HepG2 (cell line): ENCODE results near the gene HES2. TPM values are rescaled to one million over a fixed set of nuclear protein-coding genes. Genes with fewer than 3 reads are reported as not detected.

Source experiments
- ATAC-seq: fragments of 200-7000 bp; cut with Tn5 transposase; 3 replicates; pipeline ENCODE4 v1.9.1; 2020; ENCODE audit warnings: mild to moderate bottlenecking, moderate library complexity
- BruUV-seq: library from RNA; stranded (reverse); fragments of 400-500 nt; replicated peaks from 2 replicates; lab custom pipeline; 2021; lab: Mats Ljungman, UMichigan
- CTCF ChIA-PET: fragments of 300-600 bp; formaldehyde crosslinking; extraction: SDS; loops from one replicate; lab custom pipeline; 2021; ENCODE audit warnings: low total read pairs, inconsistent platforms, low intra/inter-chr PET ratio; lab: Yijun Ruan, JAX
- POLR2A ChIA-PET: fragments of 350-600 bp; sonication (Branson Sonifier 250); formaldehyde crosslinking; loops from one replicate; lab custom pipeline; 2020; ENCODE audit warnings: antibody characterized with exemption, inconsistent platforms; lab: Yijun Ruan, JAX
- DNase-seq: peaks from one replicate; pipeline ENCODE4 v3.0.0-alpha.2; 2015; ENCODE audit warnings: low spot score
- FAIRE-seq: peaks from 3 replicates; lab custom pipeline; 2011; peaks lifted over from hg19 to GRCh38; lab: Jason Lieb, UNC
- H2AFZ ChIP-seq: one replicate; pipeline ENCODE4 v1.6.1; 2011; ENCODE audit warnings: low read length, inconsistent platforms
- H3K27ac ChIP-seq: fragments of 300-600 bp; 3 replicates; pipeline ENCODE4 v1.8.0; 2011; ENCODE audit warnings: mixed run types, mild to moderate bottlenecking, mixed read lengths, low read length, inconsistent platforms; ENCODE audit not compliant: insufficient read depth; ENCODE audit errors: extremely low read length
- H3K27me3 ChIP-seq, 2 experiments: fragments of 200-600 bp in 1 of 2; 2 replicates in 1 of 2; 3 replicates in 1 of 2; pipeline versions ENCODE4 v1.6.0 to v1.8.0; 2011; ENCODE audit warnings: low read length in 2 of 2, mild to moderate bottlenecking in 2 of 2, moderate library complexity in 2 of 2, inconsistent platforms in 1 of 2; ENCODE audit not compliant: insufficient read depth in 2 of 2, control insufficient read depth in 1 of 2
- H3K36me3 ChIP-seq, 2 experiments: fragments of 200-600 bp in 1 of 2; replicated peaks in 1 of 2; 2 replicates in 1 of 2; 3 replicates in 1 of 2; pipeline versions ENCODE4 v1.5.1 to v1.8.0; 2011; ENCODE audit warnings: low read length in 2 of 2, inconsistent platforms in 1 of 2; ENCODE audit not compliant: insufficient read depth in 2 of 2, control insufficient read depth in 1 of 2
- H3K4me1 ChIP-seq: 2 replicates; pipeline ENCODE4 v1.5.1; 2012; ENCODE audit warnings: low read length, inconsistent platforms; ENCODE audit not compliant: insufficient read depth
- H3K4me2 ChIP-seq: 2 replicates; pipeline ENCODE4 v1.6.0; 2011; ENCODE audit warnings: low read depth, low read length, inconsistent platforms
- H3K4me3 ChIP-seq, 3 experiments: fragments of 200-600 bp in 1 of 3; sonication (generic), shearing (Covaris generic) in 1 of 3; replicated peaks in 1 of 3; 2 replicates each; pipeline ENCODE4 v1.5.1; 2011 to 2016; ENCODE audit warnings: low read length in 3 of 3, inconsistent platforms in 2 of 3, low read depth in 2 of 3, mild to moderate bottlenecking in 2 of 3, control low read depth in 1 of 3, mixed read lengths in 1 of 3; ENCODE audit not compliant: insufficient read depth in 1 of 3
- H3K79me2 ChIP-seq: one replicate; pipeline ENCODE4 v1.6.1; 2011; ENCODE audit warnings: low read length, inconsistent platforms; ENCODE audit not compliant: insufficient read depth
- H3K9ac ChIP-seq: 2 replicates; pipeline ENCODE4 v1.6.0; 2011; ENCODE audit warnings: mild to moderate bottlenecking, low read depth, low read length, inconsistent platforms; ENCODE audit not compliant: insufficient read depth
- H3K9me3 ChIP-seq: 2 replicates; pipeline ENCODE4 v1.5.1; 2012; ENCODE audit warnings: mild to moderate bottlenecking, low read length
- H4K20me1 ChIP-seq: 2 replicates; pipeline ENCODE4 v1.6.0; 2011; ENCODE audit warnings: inconsistent platforms, mild to moderate bottlenecking, low read length, moderate library complexity; ENCODE audit not compliant: insufficient read depth
- CREM ChIP-seq, 2 experiments: sonication (generic) in 1 of 2; formaldehyde crosslinking in 1 of 2; IDR thresholded peaks; 2 replicates each; pipeline versions ENCODE4 v1.4.0 to v1.6.1; 2016 to 2020; ENCODE audit warnings: antibody characterized with exemption in 1 of 2, mild to moderate bottlenecking in 1 of 2, missing genetic modification reagents in 1 of 2
- PHF5A ChIP-seq: IDR thresholded peaks from one replicate; pipeline ENCODE4 v1.6.1; 2018; ENCODE audit warnings: low read depth, missing genetic modification reagents; ENCODE audit not compliant: unreplicated experiment
- ZFP37 ChIP-seq: sonication (generic); formaldehyde crosslinking; IDR thresholded peaks from 2 replicates; pipeline ENCODE4 v1.4.0; 2020; ENCODE audit warnings: missing genetic modification reagents, borderline replicate concordance
- ZIK1 ChIP-seq: sonication (generic); formaldehyde crosslinking; IDR thresholded peaks from 2 replicates; pipeline ENCODE4 v1.5.0; 2020; ENCODE audit warnings: mild to moderate bottlenecking, low read depth, missing genetic modification reagents, borderline replicate concordance
- ZNF441 ChIP-seq: sonication (generic); formaldehyde crosslinking; IDR thresholded peaks from 2 replicates; pipeline ENCODE4 v1.7.0; 2021; ENCODE audit warnings: missing genetic modification reagents, borderline replicate concordance
- ZNF616 ChIP-seq: sonication (generic); formaldehyde crosslinking; IDR thresholded peaks from 2 replicates; pipeline ENCODE4 v1.5.0; 2020; ENCODE audit warnings: low read depth, mild to moderate bottlenecking, missing genetic modification reagents
- ZNF629 ChIP-seq: sonication (generic); formaldehyde crosslinking; conservative IDR thresholded peaks from 2 replicates; pipeline ENCODE4 v1.5.0; 2020; ENCODE audit warnings: missing genetic modification reagents
- WGBS: methylation state at CpG from one replicate; pipeline ENCODE4 v1.1.6; 2017; ENCODE audit warnings: low lambda C conversion rate; 5-methylcytosine and 5-hydroxymethylcytosine counted together
- in situ Hi-C: cut with HindIII; loops from 2 replicates; pipeline ENCODE4 v1.10.0; 2017; ENCODE audit warnings: low pct_unique_long_range_greater_than_20kb; ENCODE audit not compliant: extremely low pct_ligation_motif_present
- intact Hi-C: fragments of 100-400 bp; cut with micrococcal nuclease; formaldehyde crosslinking; loops from one replicate; pipeline ENCODE4 v1.10.0; 2022; ENCODE audit not compliant: unreplicated experiment
- polyA plus RNA-seq, 8 experiments: library from polyadenylated mRNA; depleted of rRNA in 3 of 8; stranded (reverse) in 7 of 8; unstranded in 1 of 8; fragments of >200 nt; fragmentation: Illumina TruSeq in 4 of 8; extraction: Trizol in 4 of 8; gene quantifications; 2 replicates each; pipeline versions ENCODE4 v1.2.1 to v1.2.3, GENCODE V29; 2011 to 2016; ENCODE audit warnings: low read depth in 4 of 8, missing spikeins in 1 of 8, mixed read lengths in 1 of 8; ENCODE audit not compliant: insufficient read depth in 1 of 8
- total RNA-seq, 5 experiments: library from RNA; depleted of rRNA; stranded (reverse); fragments of >200 nt; fragmentation: Illumina TruSeq; extraction: Trizol; gene quantifications; 2 replicates each; pipeline ENCODE4 v1.2.3, GENCODE V29; 2016; ENCODE audit warnings: low read depth in 1 of 5
- TF ChIP-seq, protein P1 (sequence below): sonication (generic); formaldehyde crosslinking; IDR thresholded peaks from 2 replicates; pipeline ENCODE4 v1.4.0; 2020; ENCODE audit warnings: missing genetic modification reagents
- TF ChIP-seq, protein P2 (sequence below): sonication (generic); formaldehyde crosslinking; IDR thresholded peaks from 2 replicates; pipeline ENCODE4 v1.8.0; 2022; ENCODE audit warnings: mild to moderate bottlenecking, missing genetic modification reagents, moderate library complexity
- TF ChIP-seq, protein P3 (sequence below): sonication (generic); formaldehyde crosslinking; IDR thresholded peaks from 2 replicates; pipeline ENCODE4 v1.9.0; 2021; ENCODE audit warnings: missing genetic modification reagents, borderline replicate concordance
- TF ChIP-seq, protein P4 (sequence below): sonication (generic); formaldehyde crosslinking; conservative IDR thresholded peaks from 2 replicates; pipeline ENCODE4 v1.8.0; 2022; ENCODE audit warnings: missing genetic modification reagents

Gene HES2
- total and polyA plus RNA-seq, 2 of the 13 experiments (the other 11 are each of a cell fraction or from before 2014, with no cell fraction given) = 0.11 to 0.17 TPM

DNA sequence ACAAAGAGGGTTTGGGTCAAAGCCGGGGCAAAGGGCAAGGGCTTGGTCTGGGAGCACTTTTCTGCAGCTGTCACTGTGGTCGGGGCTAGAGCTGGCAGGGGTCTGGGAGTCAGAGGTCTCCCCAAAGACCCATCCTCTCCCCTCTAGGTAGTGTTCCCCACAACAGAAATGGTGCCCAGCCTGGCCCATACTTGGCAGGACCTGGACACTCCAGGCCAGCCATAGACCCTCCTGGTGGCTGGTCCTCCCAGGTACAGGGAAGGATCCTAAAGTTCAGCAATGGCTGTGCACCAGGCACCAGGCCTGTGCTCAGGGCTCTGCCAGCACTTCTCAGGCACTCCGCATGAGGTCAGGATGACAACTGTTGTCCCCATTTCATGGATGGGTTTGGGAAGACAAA, 15.8 kb upstream of the HES2 start:
- in situ Hi-C loops (no loop called here), intact Hi-C loops (no loop called here)
- ATAC-seq (no peak), FAIRE-seq (no peak), DNase-seq (no peak)
- Histone ChIP-seq H3K4me2 (no peak overlapping the region), H3K36me3 (no peaks in the 10 kb centered on the region), H3K9ac (no peak overlapping the region), H3K27me3 (peaks cover 9 to 45% of the 10 kb centered on the region in 2 experiments), H2AFZ (no peak overlapping the region), H3K4me3 (no peak overlapping the region), H3K4me1 (peaks cover 32% of the 10 kb centered on the region), H3K79me2 (no peaks in the 10 kb centered on the region), H3K27ac (no peak overlapping the region), H3K9me3 (no peaks in the 10 kb centered on the region), H4K20me1 (no peaks in the 10 kb centered on the region)
- CTCF ChIA-PET = no interaction called here
- no TSS peak for BruUV-seq
- POLR2A ChIA-PET = no interaction called here
- TF ChIP-seq, protein P1, sequence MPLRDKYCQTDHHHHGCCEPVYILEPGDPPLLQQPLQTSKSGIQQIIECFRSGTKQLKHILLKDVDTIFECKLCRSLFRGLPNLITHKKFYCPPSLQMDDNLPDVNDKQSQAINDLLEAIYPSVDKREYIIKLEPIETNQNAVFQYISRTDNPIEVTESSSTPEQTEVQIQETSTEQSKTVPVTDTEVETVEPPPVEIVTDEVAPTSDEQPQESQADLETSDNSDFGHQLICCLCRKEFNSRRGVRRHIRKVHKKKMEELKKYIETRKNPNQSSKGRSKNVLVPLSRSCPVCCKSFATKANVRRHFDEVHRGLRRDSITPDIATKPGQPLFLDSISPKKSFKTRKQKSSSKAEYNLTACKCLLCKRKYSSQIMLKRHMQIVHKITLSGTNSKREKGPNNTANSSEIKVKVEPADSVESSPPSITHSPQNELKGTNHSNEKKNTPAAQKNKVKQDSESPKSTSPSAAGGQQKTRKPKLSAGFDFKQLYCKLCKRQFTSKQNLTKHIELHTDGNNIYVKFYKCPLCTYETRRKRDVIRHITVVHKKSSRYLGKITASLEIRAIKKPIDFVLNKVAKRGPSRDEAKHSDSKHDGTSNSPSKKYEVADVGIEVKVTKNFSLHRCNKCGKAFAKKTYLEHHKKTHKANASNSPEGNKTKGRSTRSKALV (CRISPR knock-in tag) = no peak
- peak; percentile 36; the same call in 1 of the 2 replicates for TF ChIP-seq ZNF629 (CRISPR knock-in tag)
- no peak for TF ChIP-seq ZNF441
- TF ChIP-seq, all 625 proteins: peak for 1
- WGBS = 40% methylated on average over 1 of the region's 3 CpGs

- 33% methylated on average over 2 of the region's 15 CpGs for WGBS
- intact Hi-C loops = no loop called here
- no peak overlapping the region for H3K4me3 ChIP-seq
- in situ Hi-C loops = no loop called here
- H3K36me3 ChIP-seq = no peaks in the 10 kb centered on the region
- H3K27me3 ChIP-seq = peaks cover 9 to 49% of the 10 kb centered on the region in 2 experiments
- no peak for DNase-seq
- ChIA-PET CTCF (no interaction called here), POLR2A (no interaction called here)
- no peak overlapping the region for H3K4me2 ChIP-seq
- ATAC-seq = no peak
- H2AFZ ChIP-seq = no peak overlapping the region
- H3K27ac ChIP-seq = no peak overlapping the region
- H3K9me3 ChIP-seq = no peaks in the 10 kb centered on the region
- FAIRE-seq = no peak
- peaks cover 32% of the 10 kb centered on the region for H3K4me1 ChIP-seq
- no peaks in the 10 kb centered on the region for H4K20me1 ChIP-seq
- H3K9ac ChIP-seq = no peak overlapping the region
- H3K79me2 ChIP-seq = no peaks in the 10 kb centered on the region
- no TSS peak for BruUV-seq
- TF ChIP-seq ZNF616 (CRISPR knock-in tag) (no peak), CREM (IDR thresholded peaks at IDR 0.05) (no peak), CREM (CRISPR knock-in tag; IDR thresholded peaks at IDR 0.05) (no peak), ZIK1 (CRISPR knock-in tag) (no peak), ZFP37 (CRISPR knock-in tag) (no peak), PHF5A (CRISPR knock-in tag) (no peak)
- TF ChIP-seq, protein P2, sequence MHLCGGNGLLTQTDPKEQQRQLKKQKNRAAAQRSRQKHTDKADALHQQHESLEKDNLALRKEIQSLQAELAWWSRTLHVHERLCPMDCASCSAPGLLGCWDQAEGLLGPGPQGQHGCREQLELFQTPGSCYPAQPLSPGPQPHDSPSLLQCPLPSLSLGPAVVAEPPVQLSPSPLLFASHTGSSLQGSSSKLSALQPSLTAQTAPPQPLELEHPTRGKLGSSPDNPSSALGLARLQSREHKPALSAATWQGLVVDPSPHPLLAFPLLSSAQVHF (CRISPR knock-in tag) = no peak
- TF ChIP-seq, protein P3, sequence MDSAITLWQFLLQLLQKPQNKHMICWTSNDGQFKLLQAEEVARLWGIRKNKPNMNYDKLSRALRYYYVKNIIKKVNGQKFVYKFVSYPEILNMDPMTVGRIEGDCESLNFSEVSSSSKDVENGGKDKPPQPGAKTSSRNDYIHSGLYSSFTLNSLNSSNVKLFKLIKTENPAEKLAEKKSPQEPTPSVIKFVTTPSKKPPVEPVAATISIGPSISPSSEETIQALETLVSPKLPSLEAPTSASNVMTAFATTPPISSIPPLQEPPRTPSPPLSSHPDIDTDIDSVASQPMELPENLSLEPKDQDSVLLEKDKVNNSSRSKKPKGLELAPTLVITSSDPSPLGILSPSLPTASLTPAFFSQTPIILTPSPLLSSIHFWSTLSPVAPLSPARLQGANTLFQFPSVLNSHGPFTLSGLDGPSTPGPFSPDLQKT (CRISPR knock-in tag) = no peak
- TF ChIP-seq, protein P4, sequence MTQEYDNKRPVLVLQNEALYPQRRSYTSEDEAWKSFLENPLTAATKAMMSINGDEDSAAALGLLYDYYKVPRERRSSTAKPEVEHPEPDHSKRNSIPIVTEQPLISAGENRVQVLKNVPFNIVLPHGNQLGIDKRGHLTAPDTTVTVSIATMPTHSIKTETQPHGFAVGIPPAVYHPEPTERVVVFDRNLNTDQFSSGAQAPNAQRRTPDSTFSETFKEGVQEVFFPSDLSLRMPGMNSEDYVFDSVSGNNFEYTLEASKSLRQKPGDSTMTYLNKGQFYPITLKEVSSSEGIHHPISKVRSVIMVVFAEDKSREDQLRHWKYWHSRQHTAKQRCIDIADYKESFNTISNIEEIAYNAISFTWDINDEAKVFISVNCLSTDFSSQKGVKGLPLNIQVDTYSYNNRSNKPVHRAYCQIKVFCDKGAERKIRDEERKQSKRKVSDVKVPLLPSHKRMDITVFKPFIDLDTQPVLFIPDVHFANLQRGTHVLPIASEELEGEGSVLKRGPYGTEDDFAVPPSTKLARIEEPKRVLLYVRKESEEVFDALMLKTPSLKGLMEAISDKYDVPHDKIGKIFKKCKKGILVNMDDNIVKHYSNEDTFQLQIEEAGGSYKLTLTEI (CRISPR knock-in tag) = no peak
These were observed 15.4 kb upstream of the HES2 start for GRCh38 chr1:6435129-6435528.
